ENCODE measurements around the gene ZNF521. TPM values are rescaled to one million over a fixed set of nuclear protein-coding genes. Genes with fewer than 3 reads are reported as not detected.

Gene ZNF521
- total and polyA plus RNA-seq, 10 donors = 2.9 to 136 (median 71.8) TPM

DNA sequence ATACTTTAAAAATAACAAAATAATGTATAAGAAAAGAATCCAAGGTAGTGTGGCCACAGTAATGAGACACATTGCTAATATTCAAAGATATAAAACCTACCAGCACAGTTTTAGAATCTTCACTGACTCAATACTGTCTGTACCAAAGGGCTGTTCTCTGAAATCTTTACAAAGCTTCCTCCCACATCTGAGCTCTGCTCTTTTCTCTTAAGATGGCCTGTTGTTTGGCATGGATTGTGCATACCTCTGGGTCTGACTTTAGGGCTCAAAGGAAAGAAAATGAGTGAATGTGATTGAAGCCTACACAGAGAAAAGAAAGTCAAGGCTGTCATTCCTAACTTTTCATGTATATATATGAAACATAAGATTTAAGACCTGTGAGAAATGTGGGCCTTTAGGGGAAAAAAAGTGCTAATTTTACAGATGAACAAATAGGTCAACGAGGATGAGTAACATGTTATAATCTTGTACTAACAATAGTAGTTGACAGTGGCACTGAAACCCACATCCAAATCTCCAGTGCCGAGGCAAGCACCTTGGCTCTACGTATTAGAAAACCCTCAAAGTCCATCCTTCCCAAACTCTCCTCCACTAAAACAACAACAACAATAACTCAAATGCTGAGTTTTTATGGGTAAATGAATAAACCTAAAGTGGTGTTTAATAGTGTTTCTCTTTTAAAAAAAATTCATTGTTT is 114.2 kb downstream of the ZNF521 start:
- intact Hi-C loops (cut with DNase I; ENCODE audit: low total_unique reads) = no loop called here
- no peak for DNase-seq
- H3K4me3 ChIP-seq = no peak overlapping the region
- WGBS, 5 donors = 77 to 88% (median 85%) methylated on average over 3 of the region's 3 CpGs
- H3K36me3 ChIP-seq = no peaks in the 10 kb centered on the region
- H3K4me1 ChIP-seq = peaks cover 0 to 34% (median 19%) of the 10 kb centered on the region in 6 donors
- H3K9me3 ChIP-seq = no peaks in the 10 kb centered on the region
- H3K27me3 ChIP-seq (replicated peaks in 1 of 7) = no peaks in the 10 kb centered on the region
- TF ChIP-seq POLR2A (IDR thresholded peaks at IDR 0.05) (no peak), POLR2AphosphoS5 (IDR thresholded peaks at IDR 0.05) (no peak)
- TF ChIP-seq, protein P1, sequence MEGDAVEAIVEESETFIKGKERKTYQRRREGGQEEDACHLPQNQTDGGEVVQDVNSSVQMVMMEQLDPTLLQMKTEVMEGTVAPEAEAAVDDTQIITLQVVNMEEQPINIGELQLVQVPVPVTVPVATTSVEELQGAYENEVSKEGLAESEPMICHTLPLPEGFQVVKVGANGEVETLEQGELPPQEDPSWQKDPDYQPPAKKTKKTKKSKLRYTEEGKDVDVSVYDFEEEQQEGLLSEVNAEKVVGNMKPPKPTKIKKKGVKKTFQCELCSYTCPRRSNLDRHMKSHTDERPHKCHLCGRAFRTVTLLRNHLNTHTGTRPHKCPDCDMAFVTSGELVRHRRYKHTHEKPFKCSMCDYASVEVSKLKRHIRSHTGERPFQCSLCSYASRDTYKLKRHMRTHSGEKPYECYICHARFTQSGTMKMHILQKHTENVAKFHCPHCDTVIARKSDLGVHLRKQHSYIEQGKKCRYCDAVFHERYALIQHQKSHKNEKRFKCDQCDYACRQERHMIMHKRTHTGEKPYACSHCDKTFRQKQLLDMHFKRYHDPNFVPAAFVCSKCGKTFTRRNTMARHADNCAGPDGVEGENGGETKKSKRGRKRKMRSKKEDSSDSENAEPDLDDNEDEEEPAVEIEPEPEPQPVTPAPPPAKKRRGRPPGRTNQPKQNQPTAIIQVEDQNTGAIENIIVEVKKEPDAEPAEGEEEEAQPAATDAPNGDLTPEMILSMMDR (IDR thresholded peaks at IDR 0.05 in 8 of 11, conservative IDR thresholded peaks at IDR 0.05 in 3 of 11) = no peak
- H3K27ac ChIP-seq = peak overlapping the region in 3 of 8 donors; percentile 1 to 71 (median 40)

DNA sequence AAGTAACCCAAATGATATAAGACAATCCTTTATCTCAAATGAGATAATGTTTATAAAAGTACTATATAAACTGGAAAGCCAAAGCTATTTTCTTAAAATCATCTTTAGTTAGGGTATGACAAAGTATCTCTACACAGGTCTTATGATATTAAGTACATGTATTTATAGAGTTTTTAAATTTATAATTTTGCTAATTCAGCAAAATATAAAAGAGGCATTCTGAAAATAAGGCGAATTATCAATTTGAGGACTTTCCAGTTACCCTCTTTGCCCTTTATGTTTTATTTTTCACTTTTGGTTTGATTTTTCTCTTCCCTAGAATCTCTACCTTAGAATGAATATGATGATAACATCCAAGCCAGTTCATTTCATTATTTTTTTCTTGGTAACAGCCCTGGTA is 115.2 kb downstream of the ZNF521 start:
- DNase-seq = no peak
- no peaks in the 10 kb centered on the region for H3K9me3 ChIP-seq
- H3K36me3 ChIP-seq = no peaks in the 10 kb centered on the region
- 87 to 95% (median 88%) methylated on average over 1 of the region's 1 CpG for WGBS, 5 donors
- H3K4me3 ChIP-seq = no peak overlapping the region
- H3K27ac ChIP-seq = peak overlapping the region in 2 of 8 donors; percentile 2 to 82
- H3K27me3 ChIP-seq (replicated peaks in 1 of 7) = no peaks in the 10 kb centered on the region
- TF ChIP-seq POLR2AphosphoS5 (IDR thresholded peaks at IDR 0.05) (no peak), POLR2A (IDR thresholded peaks at IDR 0.05) (no peak)
- TF ChIP-seq, protein P1 (IDR thresholded peaks at IDR 0.05 in 8 of 11, conservative IDR thresholded peaks at IDR 0.05 in 3 of 11) = no peak
- intact Hi-C loops (cut with DNase I; ENCODE audit: low total_unique reads) = no loop called here
- H3K4me1 ChIP-seq = peaks cover 0 to 35% (median 19%) of the 10 kb centered on the region in 6 donors

DNA sequence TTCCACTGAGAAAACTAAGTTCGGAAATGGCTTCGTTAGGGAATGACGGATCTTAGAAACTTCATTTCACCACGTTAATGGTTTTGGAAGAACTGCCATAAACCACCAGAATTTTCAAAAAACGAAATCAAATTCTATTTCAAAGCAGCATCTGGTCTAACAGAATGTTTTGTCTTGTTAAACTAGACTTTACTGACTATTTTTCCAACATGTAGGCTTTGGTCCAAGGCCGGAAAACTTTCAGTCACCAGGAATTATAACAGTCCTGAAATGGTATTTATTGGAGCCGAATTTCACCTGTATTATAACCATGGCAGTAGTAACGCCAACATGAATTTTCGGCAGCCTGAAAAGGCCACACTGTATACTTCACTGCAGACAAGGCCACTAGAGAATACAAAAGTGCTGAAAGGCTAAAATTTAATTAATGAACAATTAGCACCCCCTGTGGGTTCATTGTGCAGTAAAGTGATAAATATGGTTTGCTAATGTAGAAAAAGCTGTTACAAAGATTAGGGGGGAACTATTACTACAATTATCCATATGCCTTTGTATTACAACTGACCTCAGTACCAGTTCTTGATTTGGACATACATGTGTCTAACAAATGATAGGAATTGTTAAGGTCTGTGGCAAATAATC is 116.4 kb downstream of the ZNF521 start:
- TF ChIP-seq POLR2AphosphoS5 (IDR thresholded peaks at IDR 0.05) (no peak), POLR2A (IDR thresholded peaks at IDR 0.05) (no peak)
- TF ChIP-seq, protein P1 (IDR thresholded peaks at IDR 0.05 in 8 of 11, conservative IDR thresholded peaks at IDR 0.05 in 3 of 11) = peak in 2 of 11 experiments; percentile 14 to 19
- Histone ChIP-seq H3K4me3 (no peak overlapping the region), H3K9me3 (no peaks in the 10 kb centered on the region), H3K36me3 (no peaks in the 10 kb centered on the region), H3K27ac (peak overlapping the region in 6 of 8 donors; percentile 2 to 82 (median 48)), H3K27me3 (replicated peaks in 1 of 7) (no peaks in the 10 kb centered on the region), H3K4me1 (peaks cover 0 to 46% (median 23%) of the 10 kb centered on the region in 6 donors)
- no peak for DNase-seq
- WGBS, 5 donors = 63 to 84% (median 76%) methylated on average over 9 of the region's 9 CpGs
- intact Hi-C loops (cut with DNase I; ENCODE audit: low total_unique reads) = no loop called here

DNA sequence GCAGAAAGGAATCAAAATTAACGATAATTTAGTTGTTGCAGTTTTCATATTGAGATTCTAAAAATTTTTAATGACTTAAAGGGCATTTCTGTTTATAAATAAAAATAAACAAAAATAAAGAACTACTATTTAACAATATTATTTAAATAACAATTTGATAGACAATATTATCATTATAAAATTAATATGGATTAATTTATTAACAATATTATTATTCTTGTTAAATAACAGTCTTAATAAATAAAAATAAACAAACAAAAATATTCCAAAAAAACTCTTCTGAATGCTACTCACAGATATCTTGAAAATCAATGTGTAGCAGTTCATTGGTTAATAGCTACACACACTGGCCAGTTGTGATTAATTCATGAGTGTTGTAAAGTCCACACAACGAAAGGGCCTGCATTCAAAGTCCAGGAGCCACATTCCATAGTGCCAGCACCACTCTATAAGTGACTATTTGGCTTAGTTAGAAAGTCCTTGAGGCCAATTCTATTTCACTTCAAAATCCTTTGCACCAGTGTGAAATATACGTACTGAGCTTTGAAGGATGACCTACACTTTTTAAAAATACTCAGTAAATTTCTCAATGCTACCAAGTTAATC is 117.1 kb downstream of the ZNF521 start:
- H3K4me3 ChIP-seq = no peak overlapping the region
- no peak for DNase-seq
- H3K27me3 ChIP-seq (replicated peaks in 1 of 7) = no peaks in the 10 kb centered on the region
- no peaks in the 10 kb centered on the region for H3K9me3 ChIP-seq
- peaks cover 0 to 46% (median 23%) of the 10 kb centered on the region in 6 donors for H3K4me1 ChIP-seq
- H3K27ac ChIP-seq = peak overlapping the region in 7 of 8 donors; percentile 36 to 82 (median 62)
- intact Hi-C loops (cut with DNase I; ENCODE audit: low total_unique reads) = no loop called here
- no peak for TF ChIP-seq POLR2AphosphoS5 (IDR thresholded peaks at IDR 0.05)
- no peaks in the 10 kb centered on the region for H3K36me3 ChIP-seq
- WGBS, 5 donors = 73 to 84% (median 82%) methylated on average over 3 of the region's 3 CpGs
